Right lung (tissue), 10 donors: ENCODE data around the gene ZC3H6. TPM values are rescaled to one million over a fixed set of nuclear protein-coding genes. Genes with fewer than 3 reads are reported as not detected.

Source experiments
- DNase-seq, 2 donors: peaks; one replicate each; pipeline ENCODE4 v3.0.0-alpha.2; 2013
- long read RNA-seq, 8 donors: transcript quantifications; one replicate each; lab custom pipeline, GENCODE V29; 2026
- polyA plus RNA-seq, 5 donors: library from polyadenylated mRNA; unstranded; fragments of 120-200 nt; gene quantifications; one replicate each; pipeline versions ENCODE4 v1.2.1 to v1.2.3, GENCODE V29; 2013; ENCODE audit warnings: inconsistent platforms in 1 of 5, low replicate concordance in 1 of 5; ENCODE audit not compliant: insufficient read length in 5 of 5, insufficient read depth in 1 of 5

Gene ZC3H6
- 10 to 100 TPM in 2 of 5 donors, 1 to 10 TPM in 3; 4.9 to 11.4 (median 9.4) TPM for polyA plus RNA-seq
- long read RNA-seq, donor 1, partial matches to known transcripts = 42 of 42 reads
- long read RNA-seq, donor 1, other reads (novel, unspliced or antisense) = 0 of 42 reads
- long read RNA-seq, donor 2, full-length matches to known transcripts = 1 of 7 reads
- long read RNA-seq, donor 2, partial matches to known transcripts = 6 of 7 reads
- long read RNA-seq, donor 2, other reads (novel, unspliced or antisense) = 0 of 7 reads
- long read RNA-seq, donor 3, partial matches to known transcripts = 9 of 9 reads
- long read RNA-seq, donor 3, other reads (novel, unspliced or antisense) = 0 of 9 reads
- long read RNA-seq, donor 4 = 0 reads
- long read RNA-seq, donor 5, partial matches to known transcripts = 9 of 9 reads
- long read RNA-seq, donor 5, other reads (novel, unspliced or antisense) = 0 of 9 reads
- long read RNA-seq, donor 6, partial matches to known transcripts = 12 of 12 reads
- long read RNA-seq, donor 6, other reads (novel, unspliced or antisense) = 0 of 12 reads
- long read RNA-seq, donor 7, full-length matches to known transcripts = 1 of 7 reads
- long read RNA-seq, donor 7, partial matches to known transcripts = 6 of 7 reads
- long read RNA-seq, donor 7, other reads (novel, unspliced or antisense) = 0 of 7 reads
- long read RNA-seq, donor 8 = 0 reads

DNA sequence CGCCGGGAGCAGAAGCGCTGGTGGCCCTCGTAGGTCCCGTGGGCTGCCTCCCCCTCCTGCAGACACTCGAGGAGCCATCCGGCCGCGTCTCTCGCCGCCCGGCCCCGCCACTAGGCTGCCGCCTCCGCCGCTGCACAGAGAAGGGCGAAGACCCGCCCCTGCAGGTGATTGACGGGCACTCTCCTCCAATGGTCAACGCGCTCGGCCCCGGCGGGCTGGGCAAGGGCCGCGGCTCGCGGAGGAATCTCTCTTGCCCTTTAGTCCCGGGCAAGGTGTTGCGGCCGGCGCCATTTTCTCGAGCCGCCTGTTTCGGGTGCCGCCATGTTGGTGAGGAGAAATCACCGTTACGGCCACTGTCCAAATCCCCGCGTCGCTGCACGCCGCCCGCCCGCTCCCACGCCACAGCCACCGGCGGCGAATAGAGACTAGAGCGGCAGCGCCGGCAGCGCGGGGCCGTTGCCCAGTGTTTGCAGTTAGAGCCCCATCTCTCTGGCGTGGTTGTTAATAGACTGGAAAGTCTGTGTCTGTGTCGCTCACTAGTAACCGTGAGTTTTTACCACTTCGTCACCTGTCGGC, at the start of gene ZC3H6:
Gene ZC3H6 (plus strand): TSS at position 287 of the 576 bp plus-strand sequence. CDS start 398 bp downstream, outside the sequence.
- DNase-seq = peak; percentile 99

DNA sequence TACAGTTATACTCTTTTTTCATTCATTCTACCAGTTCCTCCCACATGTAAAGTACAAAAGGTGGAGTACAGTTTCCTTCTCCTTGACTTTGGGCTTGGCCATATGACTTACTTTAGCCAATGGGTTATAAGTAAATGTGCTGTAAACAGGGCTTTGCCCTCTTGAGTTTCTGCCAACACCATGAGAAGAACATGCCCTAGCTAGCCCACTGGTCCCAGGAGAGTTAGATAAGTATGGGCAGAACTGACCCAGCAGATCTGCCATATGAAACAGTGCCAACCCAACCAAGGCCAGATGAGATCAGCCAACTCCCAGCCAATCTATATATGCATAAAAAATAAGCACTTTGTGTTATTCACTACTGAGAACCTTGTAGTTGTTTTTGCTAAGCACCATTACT, 46.0 kb upstream of the ZC3H6 start:
- DNase-seq = no peak

GRCh38 chr2:112230371-112230770, 45.0 kb upstream of the ZC3H6 start:
- DNase-seq = no peak

- no peak for DNase-seq
Observed at GRCh38 chr2:112239862-112240261, 35.5 kb upstream of the ZC3H6 start.

DNA sequence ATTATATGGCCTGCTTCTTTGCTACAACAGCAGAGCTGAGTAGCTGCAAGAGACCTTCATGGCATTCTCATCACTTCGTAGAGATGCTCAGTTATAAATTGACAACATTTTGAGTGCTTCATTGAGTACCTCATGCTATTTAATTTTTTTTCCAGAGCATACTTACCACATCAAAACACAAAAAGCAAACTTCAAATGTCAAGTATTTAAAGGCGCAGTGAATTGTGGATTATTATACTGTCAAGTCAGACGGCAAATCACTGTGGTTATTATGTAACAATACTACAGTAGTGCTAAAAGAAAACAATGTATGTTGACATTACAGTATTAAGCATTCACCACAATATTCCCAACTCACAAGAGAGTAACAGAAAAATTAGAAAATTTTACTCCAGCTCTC, 33.0 kb upstream of the ZC3H6 start:
- DNase-seq = no peak

GRCh38 chr2:112243233-112243632, 32.2 kb upstream of the ZC3H6 start:
- DNase-seq = no peak

DNA sequence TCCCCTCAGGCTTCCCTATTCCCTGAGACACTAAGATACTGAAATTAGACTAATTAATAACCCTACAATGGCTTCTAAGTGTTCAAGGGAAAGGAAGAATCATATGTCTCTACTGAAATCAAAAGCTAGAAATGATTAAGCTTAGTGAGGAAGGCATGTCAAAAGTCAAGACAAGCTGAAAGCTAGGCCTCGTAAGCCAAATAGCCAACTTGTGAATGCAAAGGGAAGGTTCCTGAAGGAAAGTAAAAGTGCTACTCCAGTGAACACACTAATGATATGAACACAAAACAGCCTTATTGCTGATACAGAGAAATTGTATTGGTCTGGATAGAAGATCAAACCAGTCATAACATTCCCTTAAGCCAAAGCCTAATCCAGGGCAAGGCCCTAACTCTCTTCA, 30.5 kb upstream of the ZC3H6 start:
- DNase-seq = no peak

DNA sequence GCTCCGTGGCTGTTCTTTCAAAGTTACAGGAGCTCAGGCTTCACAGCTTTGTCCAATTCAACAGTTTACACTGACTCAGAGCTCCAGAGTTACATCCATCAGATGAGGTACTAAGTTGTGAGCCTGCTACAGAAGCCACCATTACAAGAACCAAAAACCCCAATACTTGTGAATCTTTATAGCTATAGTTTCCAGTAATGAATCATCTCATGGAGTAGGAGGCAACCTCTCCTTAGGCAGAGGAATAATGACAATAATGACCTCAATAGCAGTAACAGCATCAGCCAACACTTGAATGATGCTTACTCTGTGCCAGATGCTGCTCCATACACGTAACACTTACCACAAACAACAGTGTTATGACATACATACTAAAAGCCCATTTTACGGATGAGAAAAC, 24.1 kb upstream of the ZC3H6 start:
- DNase-seq = no peak

GRCh38 chr2:112253261-112253815, 22.1 kb upstream of the ZC3H6 start:
- no peak for DNase-seq

GRCh38 chr2:112254466-112255240, 20.7 kb upstream of the ZC3H6 start, which contains the start of gene ZC3H8:
TSS of gene ZC3H8 (minus strand) at chr2:112255042. CDS start at chr2:112254981, 61 bp downstream.
- peak; percentile 92 for DNase-seq

DNA sequence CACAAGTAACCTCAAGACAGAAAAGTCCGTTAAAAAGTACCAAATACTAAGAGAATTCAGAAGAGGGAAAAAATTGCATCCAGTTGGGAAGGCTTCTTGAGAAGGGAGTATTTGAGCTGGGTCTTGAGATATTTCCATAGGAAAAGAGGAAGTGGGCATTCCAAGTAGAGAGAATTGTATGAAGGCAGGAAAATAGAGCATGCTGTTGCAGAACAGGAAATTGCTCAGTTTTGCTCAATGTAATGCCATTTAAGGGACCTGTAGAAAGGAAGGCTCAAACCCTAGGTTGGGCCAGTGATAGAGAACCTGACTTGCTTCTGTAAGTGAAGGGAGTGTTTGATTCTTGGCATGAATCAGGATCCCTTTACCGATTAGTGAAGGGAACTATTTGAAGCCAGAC, 19.5 kb upstream of the ZC3H6 start:
- DNase-seq = no peak

- DNase-seq = no peak
Observed at GRCh38 chr2:112256654-112257053, 18.7 kb upstream of the ZC3H6 start.

DNA sequence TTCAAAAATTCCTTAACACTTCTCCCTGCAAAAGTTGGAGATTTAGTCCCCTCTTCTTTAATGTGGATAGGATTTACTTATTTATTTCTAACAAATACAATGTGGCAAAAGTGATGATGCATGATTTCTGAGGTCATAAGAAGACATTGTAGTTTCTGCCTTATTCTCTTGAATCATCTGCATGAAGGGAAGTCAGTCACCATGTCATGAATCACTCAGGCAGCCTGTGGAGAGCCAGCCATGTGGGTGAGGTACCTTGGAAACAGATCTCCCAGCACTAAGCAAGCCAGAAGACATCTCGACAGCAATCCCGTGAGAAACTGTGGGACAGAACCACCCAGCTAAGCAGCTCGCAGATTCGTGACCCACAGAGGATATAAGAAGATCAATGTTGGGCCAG, 17.8 kb upstream of the ZC3H6 start:
- DNase-seq = no peak

GRCh38 chr2:112259509-112260294, 15.7 kb upstream of the ZC3H6 start:
- peak; percentile 69 to 77 for DNase-seq

DNA sequence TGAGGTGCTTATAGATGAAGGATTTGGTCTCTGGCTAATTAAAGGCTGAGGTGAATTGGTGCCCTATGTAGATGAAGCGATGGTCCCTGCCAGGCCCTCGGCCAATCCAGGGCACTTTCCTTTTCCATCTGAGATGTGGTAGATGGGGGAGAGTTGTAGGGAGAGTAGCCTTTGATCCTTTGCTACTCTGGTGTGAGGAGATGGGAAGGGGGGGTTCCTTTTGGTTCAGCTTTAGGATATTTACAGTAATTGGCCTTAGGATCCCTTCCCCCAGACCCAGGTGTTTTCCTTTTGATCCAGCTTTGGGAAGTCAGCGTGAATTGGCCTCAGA, 15.1 kb upstream of the ZC3H6 start:
- no peak for DNase-seq

DNA sequence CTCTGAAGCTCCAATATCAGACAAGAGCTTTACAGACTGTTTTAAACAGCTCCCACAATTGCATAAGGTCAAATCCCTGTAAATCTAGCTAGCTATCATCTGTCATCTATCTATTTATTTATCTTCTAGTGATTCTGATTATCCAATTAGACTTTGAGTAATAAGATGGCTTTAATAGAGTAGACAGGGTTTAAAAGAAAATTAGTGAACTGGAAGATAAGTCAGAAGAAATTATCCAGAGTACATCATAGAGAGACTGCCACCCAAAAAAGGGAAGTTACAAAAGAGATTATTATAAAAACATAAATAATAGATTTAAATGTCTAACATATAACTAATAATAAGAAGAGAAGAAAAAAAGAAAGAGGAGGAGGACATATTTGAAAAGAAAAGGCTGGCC, 12.5 kb upstream of the ZC3H6 start:
- DNase-seq = no peak

DNA sequence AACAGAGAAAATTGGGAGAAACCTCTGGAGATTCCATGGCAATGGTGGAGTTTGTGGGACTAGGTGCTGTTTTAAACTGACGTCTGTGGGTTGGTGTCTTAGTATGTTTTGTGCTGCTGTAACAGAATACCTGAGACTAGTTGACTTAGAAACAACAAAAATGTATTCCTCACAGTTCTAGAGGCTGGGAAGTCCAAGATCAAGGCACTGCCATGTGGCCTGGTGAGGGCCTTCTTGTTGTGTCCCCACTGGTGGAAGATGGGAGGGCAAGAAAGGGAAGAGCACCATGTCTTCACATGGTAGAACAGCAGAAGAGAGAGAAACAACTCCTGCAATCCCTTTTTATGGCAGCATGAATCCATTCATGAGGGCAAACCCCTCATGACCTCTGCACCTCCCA, 6.8 kb upstream of the ZC3H6 start:
- no peak for DNase-seq

GRCh38 chr2:112272669-112273068, 2.7 kb upstream of the ZC3H6 start:
- no peak for DNase-seq

GRCh38 chr2:112273349-112273748, 2.0 kb upstream of the ZC3H6 start:
- no peak for DNase-seq

GRCh38 chr2:112275887-112276773, 733 bp downstream of the ZC3H6 start:
- DNase-seq = peak; percentile 92 to 93
